22Rv1 (cell line): ENCODE data around the gene RFX7.

Experiments
- ZFX ChIP-seq: fragments of 450-650 bp; IDR thresholded peaks from 2 replicates; pipeline ENCODE4 v1.6.1; 2017; ENCODE audit warnings: antibody characterized with exemption, borderline replicate concordance
- TF ChIP-seq, protein P1 (sequence below): fragments of 450-650 bp; IDR thresholded peaks from 2 replicates; pipeline ENCODE4 v1.5.1; 2017; ENCODE audit warnings: mild to moderate bottlenecking

DNA sequence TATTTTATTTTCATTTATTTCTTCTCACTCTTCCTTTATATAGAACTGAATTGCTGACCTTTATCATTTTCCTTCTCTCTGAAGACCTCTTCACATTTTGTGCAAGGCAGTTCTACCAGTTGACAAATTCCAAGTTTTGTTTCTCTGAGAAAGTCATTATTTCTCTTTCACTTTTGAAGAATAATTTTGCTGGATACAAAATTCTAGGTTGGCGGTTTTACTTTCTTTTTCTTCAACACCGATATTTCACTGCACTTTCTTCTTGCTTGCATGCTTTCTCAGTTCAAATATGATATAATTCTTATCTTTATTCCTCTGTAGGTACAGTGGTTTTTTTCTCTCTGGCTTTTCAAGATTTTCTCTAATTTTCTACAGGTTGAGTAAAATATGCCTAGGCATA, 15.9 kb downstream of the RFX7 start:
- TF ChIP-seq, protein P1, sequence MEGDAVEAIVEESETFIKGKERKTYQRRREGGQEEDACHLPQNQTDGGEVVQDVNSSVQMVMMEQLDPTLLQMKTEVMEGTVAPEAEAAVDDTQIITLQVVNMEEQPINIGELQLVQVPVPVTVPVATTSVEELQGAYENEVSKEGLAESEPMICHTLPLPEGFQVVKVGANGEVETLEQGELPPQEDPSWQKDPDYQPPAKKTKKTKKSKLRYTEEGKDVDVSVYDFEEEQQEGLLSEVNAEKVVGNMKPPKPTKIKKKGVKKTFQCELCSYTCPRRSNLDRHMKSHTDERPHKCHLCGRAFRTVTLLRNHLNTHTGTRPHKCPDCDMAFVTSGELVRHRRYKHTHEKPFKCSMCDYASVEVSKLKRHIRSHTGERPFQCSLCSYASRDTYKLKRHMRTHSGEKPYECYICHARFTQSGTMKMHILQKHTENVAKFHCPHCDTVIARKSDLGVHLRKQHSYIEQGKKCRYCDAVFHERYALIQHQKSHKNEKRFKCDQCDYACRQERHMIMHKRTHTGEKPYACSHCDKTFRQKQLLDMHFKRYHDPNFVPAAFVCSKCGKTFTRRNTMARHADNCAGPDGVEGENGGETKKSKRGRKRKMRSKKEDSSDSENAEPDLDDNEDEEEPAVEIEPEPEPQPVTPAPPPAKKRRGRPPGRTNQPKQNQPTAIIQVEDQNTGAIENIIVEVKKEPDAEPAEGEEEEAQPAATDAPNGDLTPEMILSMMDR, result no peak
- no peak for TF ChIP-seq ZFX
